B cell (primary cell): ENCODE measurements around the gene CCDC78. TPM values are rescaled to one million over a fixed set of nuclear protein-coding genes. Genes with fewer than 3 reads are reported as not detected.

Experiments
- ATAC-seq: fragments of 200-7000 bp; cut with Tn5 transposase; one replicate; pipeline ENCODE4 v1.10.0; 2021; ENCODE audit warnings: low read depth, mild to moderate bottlenecking, moderate number of reproducible peaks, moderate library complexity
- CTCF ChIA-PET: fragments of 350-600 bp; sonication (Branson Sonifier 250); formaldehyde crosslinking; loops from one replicate; lab custom pipeline; 2021; ENCODE audit warnings: antibody characterized with exemption, inconsistent platforms; lab: Charles Lee
- POLR2A ChIA-PET: fragments of 350-600 bp; sonication (Branson Sonifier 250); formaldehyde crosslinking; loops from one replicate; lab custom pipeline; 2021; ENCODE audit warnings: antibody characterized with exemption; lab: Charles Lee
- DNase-seq: peaks from one replicate; pipeline ENCODE4 v3.0.0; 2013
- H2AFZ ChIP-seq: 2 replicates; pipeline ENCODE4 v1.6.1; 2012; ENCODE audit warnings: mild to moderate bottlenecking, low read depth, low read length; ENCODE audit not compliant: insufficient read depth, poor library complexity, severe bottlenecking
- H3K27ac ChIP-seq, 2 donors: 1 replicate in 1 of 2; 2 replicates in 1 of 2; pipeline ENCODE4 v1.5.1; 2012 to 2013; ENCODE audit warnings: low read length in 2 of 2, mild to moderate bottlenecking in 2 of 2, moderate library complexity in 1 of 2
- H3K27me3 ChIP-seq, 4 experiments: fragments of 200-600 bp in 1 of 4; sonication (generic) in 1 of 4; replicated peaks in 1 of 4; 1 replicate in 2 of 4; 2 replicates in 2 of 4; pipeline versions ENCODE4 v1.6.1 to v1.7.0; 2013 to 2016; ENCODE audit warnings: low read length in 3 of 4, mild to moderate bottlenecking in 2 of 4, mixed read lengths in 1 of 4, moderate library complexity in 1 of 4; ENCODE audit not compliant: insufficient read depth in 4 of 4, control insufficient read depth in 3 of 4; ENCODE audit errors: control extremely low read depth in 1 of 4
- H3K36me3 ChIP-seq, 2 experiments: replicated peaks in 1 of 2; 1 replicate in 1 of 2; 2 replicates in 1 of 2; pipeline versions ENCODE4 v1.6.1 to v1.7.1; 2013; ENCODE audit warnings: low read length in 1 of 2; ENCODE audit not compliant: insufficient read depth in 2 of 2, control insufficient read depth in 1 of 2; ENCODE audit errors: control extremely low read depth in 1 of 2, extremely low read depth in 1 of 2
- H3K4me1 ChIP-seq, 2 donors: fragments of 200-600 bp in 1 of 2; sonication (generic) in 1 of 2; 1 replicate in 1 of 2; 2 replicates in 1 of 2; pipeline versions ENCODE4 v1.5.1 to v1.6.1; 2013 to 2017; ENCODE audit warnings: low read length in 2 of 2; ENCODE audit not compliant: control insufficient read depth in 2 of 2, insufficient read depth in 2 of 2
- H3K4me2 ChIP-seq: replicated peaks from 2 replicates; pipeline ENCODE3; 2012; ENCODE audit warnings: mild to moderate bottlenecking, low read depth, low read length; ENCODE audit not compliant: poor library complexity, severe bottlenecking
- H3K4me3 ChIP-seq, 5 experiments: fragments of 200-600 bp in 1 of 5; sonication (generic) in 1 of 5; 1 replicate in 3 of 5; 2 replicates in 2 of 5; pipeline versions ENCODE4 v1.5.1 to v1.7.0; 2011 to 2016; ENCODE audit warnings: low read length in 4 of 5, mild to moderate bottlenecking in 4 of 5, low read depth in 2 of 5, control low read depth in 1 of 5, moderate library complexity in 1 of 5; ENCODE audit not compliant: insufficient read depth in 1 of 5; ENCODE audit errors: control extremely low read depth in 1 of 5, extremely low read depth in 1 of 5
- H3K79me2 ChIP-seq: fragments of 200-600 bp; sonication (generic); one replicate; pipeline ENCODE4 v1.6.0; 2016; ENCODE audit warnings: low read length; ENCODE audit not compliant: control insufficient read depth, insufficient read depth
- H3K9ac ChIP-seq: fragments of 200-600 bp; sonication (generic); 2 replicates; pipeline ENCODE4 v1.6.1; 2017; ENCODE audit warnings: mild to moderate bottlenecking, low read length, moderate library complexity
- H3K9me3 ChIP-seq, 3 donors: one replicate each; pipeline versions ENCODE4 v1.6.1 to v1.7.1; 2013; ENCODE audit warnings: low read length in 2 of 3; ENCODE audit not compliant: control insufficient read depth in 2 of 3, insufficient read depth in 1 of 3; ENCODE audit errors: control extremely low read depth in 1 of 3
- H4K20me1 ChIP-seq: 2 replicates; pipeline ENCODE4 v1.6.0; 2012; ENCODE audit warnings: mild to moderate bottlenecking, low read length; ENCODE audit not compliant: insufficient read depth, control insufficient read depth, poor library complexity, severe bottlenecking
- H3K27ac Mint-ChIP-seq: one replicate; pipeline ENCODE4 v1.8.0; 2021; ENCODE audit warnings: mixed read lengths
- H3K27me3 Mint-ChIP-seq: one replicate; pipeline ENCODE4 v1.8.0; 2021; ENCODE audit warnings: mixed read lengths
- H3K4me1 Mint-ChIP-seq: one replicate; pipeline ENCODE4 v1.8.0; 2021; ENCODE audit warnings: mixed read lengths
- H3K4me3 Mint-ChIP-seq: one replicate; pipeline ENCODE4 v1.8.0; 2021; ENCODE audit warnings: mixed read lengths
- H3K9me3 Mint-ChIP-seq: one replicate; pipeline ENCODE4 v1.8.0; 2022; ENCODE audit warnings: mixed read lengths; ENCODE audit not compliant: insufficient read depth
- CTCF ChIP-seq: fragments of 200-600 bp; IDR thresholded peaks from one replicate; pipeline ENCODE4 v1.8.0; 2022; ENCODE audit warnings: antibody characterized with exemption, mild to moderate bottlenecking
- EZH2 ChIP-seq: IDR thresholded peaks from 2 replicates; pipeline ENCODE4 v1.6.1; 2012; ENCODE audit warnings: borderline replicate concordance, low read depth, mild to moderate bottlenecking, moderate library complexity, low read length; ENCODE audit not compliant: insufficient read depth, poor library complexity, severe bottlenecking
- WGBS: methylation state at CpG from one replicate; pipeline ENCODE4 v1.1.5; 2013; ENCODE audit warnings: missing lambda C conversion rate; ENCODE audit not compliant: insufficient coverage; 5-methylcytosine and 5-hydroxymethylcytosine counted together
- intact Hi-C: fragments of 100-400 bp; cut with micrococcal nuclease; formaldehyde crosslinking; loops from one replicate; pipeline ENCODE4 v1.10.0; 2022
- polyA plus RNA-seq: library from polyadenylated mRNA; depleted of rRNA; stranded (reverse); fragments of >200 nt; gene quantifications from 2 replicates; pipeline ENCODE4 v1.2.3, GENCODE V29; 2012
- total RNA-seq, 2 donors: library from RNA; stranded (reverse); fragments of 120-200 nt in 1 of 2; gene quantifications; 1 replicate in 1 of 2; 2 replicates in 1 of 2; pipeline versions ENCODE4 v1.2.3 to v1.2.4, GENCODE V29; 2013 to 2022

CCDC78 gene
- total and polyA plus RNA-seq, 2 donors (not counting 1 experiment from before 2014, with no cell fraction given): 11.8 to 34.2 TPM

- H3K9ac ChIP-seq: peak overlapping the region; percentile 58
- H3K79me2 ChIP-seq: peaks cover 7% of the 10 kb centered on the region
- ATAC-seq (no peak), DNase-seq (no peak)
- peaks cover 0 to 47% (median 17%) of the 10 kb centered on the region in 4 experiments for H3K27me3 ChIP-seq
- POLR2A ChIA-PET: no interaction called here
- H3K4me2 ChIP-seq: peak overlapping the region; percentile 96
- H3K27me3 Mint-ChIP-seq: peaks cover 17% of the 10 kb centered on the region
- H3K27ac Mint-ChIP-seq: no peak overlapping the region
- H3K9me3 ChIP-seq: peaks cover 0 to 32% (median 0%) of the 10 kb centered on the region in 3 donors
- no peaks in the 10 kb centered on the region for H3K9me3 Mint-ChIP-seq
- no peak overlapping the region for H3K27ac ChIP-seq
- H3K4me1 Mint-ChIP-seq: peaks cover 23% of the 10 kb centered on the region
- 3% methylated on average over 54 of the region's 64 CpGs for WGBS
- H3K4me3 Mint-ChIP-seq: peak overlapping the region; percentile 75
- H3K4me1 ChIP-seq: peaks cover 30 to 39% of the 10 kb centered on the region in 2 donors
- intact Hi-C loops: no loop called here
- TF ChIP-seq CTCF (no peak), EZH2 (peak; percentile 95)
- peaks cover 2% of the 10 kb centered on the region for H4K20me1 ChIP-seq
- peak overlapping the region in 4 of 5 experiments; percentile 40 to 58 (median 52) for H3K4me3 ChIP-seq
- no peaks in the 10 kb centered on the region for H3K36me3 ChIP-seq
- CTCF ChIA-PET: no interaction called here
- H2AFZ ChIP-seq: peak overlapping the region; percentile 33
Measured at GRCh38 chr16:694187-694862, 31.9 kb downstream of the CCDC78 start.

- Mint-ChIP-seq H3K9me3 (no peaks in the 10 kb centered on the region), H3K27ac (no peak overlapping the region), H3K27me3 (peaks cover 17% of the 10 kb centered on the region), H3K4me1 (peaks cover 27% of the 10 kb centered on the region), H3K4me3 (peak overlapping the region; percentile 29)
- H3K36me3 ChIP-seq: no peaks in the 10 kb centered on the region
- WGBS: 5% methylated on average over 33 of the region's 37 CpGs
- H3K9ac ChIP-seq: no peak overlapping the region
- H3K27me3 ChIP-seq: peaks cover 0 to 42% (median 15%) of the 10 kb centered on the region in 4 experiments
- H4K20me1 ChIP-seq: peaks cover 4% of the 10 kb centered on the region
- H3K79me2 ChIP-seq: peaks cover 12% of the 10 kb centered on the region
- POLR2A ChIA-PET: no interaction called here
- peaks cover 36 to 41% of the 10 kb centered on the region in 2 donors for H3K4me1 ChIP-seq
- peaks cover 0 to 28% (median 0%) of the 10 kb centered on the region in 3 donors for H3K9me3 ChIP-seq
- CTCF ChIA-PET: no interaction called here
- TF ChIP-seq EZH2 (no peak), CTCF (no peak)
- H3K27ac ChIP-seq: no peak overlapping the region
- intact Hi-C loops: no loop called here
- H2AFZ ChIP-seq: no peak overlapping the region
- DNase-seq (no peak), ATAC-seq (no peak)
- H3K4me3 ChIP-seq: peak overlapping the region in 1 of 5 experiments; percentile 58
- peak overlapping the region; percentile 96 for H3K4me2 ChIP-seq
Measured at GRCh38 chr16:693766-694165, 32.5 kb downstream of the CCDC78 start.
